ENCODE measurements around the gene IL1RAPL2.
A peak's percentile ranks its signal among the peaks of the same experiment; 100 is the strongest.

The IL1RAPL2 gene

DNA sequence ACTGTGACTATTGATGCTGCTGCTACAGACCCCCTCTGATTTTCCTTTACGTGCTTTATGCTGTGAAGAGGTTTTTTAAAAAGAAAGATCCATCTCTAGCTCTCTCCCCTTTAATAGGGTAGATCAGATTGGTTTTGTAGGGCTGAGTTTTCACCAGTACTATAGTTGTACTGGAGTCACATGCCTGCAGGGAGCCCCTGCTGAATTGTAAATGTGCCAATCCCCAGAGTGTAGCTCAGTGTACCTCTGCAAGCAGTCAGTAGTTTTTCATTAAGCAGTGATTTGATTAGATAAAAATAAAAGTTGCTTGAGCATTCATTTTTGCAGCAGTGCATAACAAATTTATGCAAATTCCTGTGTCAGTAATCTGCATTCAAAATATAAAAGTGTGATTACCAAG, 179.2 kb downstream of the IL1RAPL2 start:
- Mint-ChIP-seq H3K36me3 (ENCODE audit: low read depth) (no peaks in the 10 kb centered on the region), H3K4me1 (peaks cover 11% of the 10 kb centered on the region), H3K27ac (peak overlapping the region in 1 of 3 experiments; percentile 72), H3K4me3 (no peak overlapping the region), H3K9me3 (no peaks in the 10 kb centered on the region), H3K27me3 (ENCODE audit: low read depth) (no peaks in the 10 kb centered on the region)
- TF ChIP-seq, protein P1, sequence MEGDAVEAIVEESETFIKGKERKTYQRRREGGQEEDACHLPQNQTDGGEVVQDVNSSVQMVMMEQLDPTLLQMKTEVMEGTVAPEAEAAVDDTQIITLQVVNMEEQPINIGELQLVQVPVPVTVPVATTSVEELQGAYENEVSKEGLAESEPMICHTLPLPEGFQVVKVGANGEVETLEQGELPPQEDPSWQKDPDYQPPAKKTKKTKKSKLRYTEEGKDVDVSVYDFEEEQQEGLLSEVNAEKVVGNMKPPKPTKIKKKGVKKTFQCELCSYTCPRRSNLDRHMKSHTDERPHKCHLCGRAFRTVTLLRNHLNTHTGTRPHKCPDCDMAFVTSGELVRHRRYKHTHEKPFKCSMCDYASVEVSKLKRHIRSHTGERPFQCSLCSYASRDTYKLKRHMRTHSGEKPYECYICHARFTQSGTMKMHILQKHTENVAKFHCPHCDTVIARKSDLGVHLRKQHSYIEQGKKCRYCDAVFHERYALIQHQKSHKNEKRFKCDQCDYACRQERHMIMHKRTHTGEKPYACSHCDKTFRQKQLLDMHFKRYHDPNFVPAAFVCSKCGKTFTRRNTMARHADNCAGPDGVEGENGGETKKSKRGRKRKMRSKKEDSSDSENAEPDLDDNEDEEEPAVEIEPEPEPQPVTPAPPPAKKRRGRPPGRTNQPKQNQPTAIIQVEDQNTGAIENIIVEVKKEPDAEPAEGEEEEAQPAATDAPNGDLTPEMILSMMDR (IDR thresholded peaks at IDR 0.05; ENCODE audit: unreplicated experiment in 3 of 3) = no peak

DNA sequence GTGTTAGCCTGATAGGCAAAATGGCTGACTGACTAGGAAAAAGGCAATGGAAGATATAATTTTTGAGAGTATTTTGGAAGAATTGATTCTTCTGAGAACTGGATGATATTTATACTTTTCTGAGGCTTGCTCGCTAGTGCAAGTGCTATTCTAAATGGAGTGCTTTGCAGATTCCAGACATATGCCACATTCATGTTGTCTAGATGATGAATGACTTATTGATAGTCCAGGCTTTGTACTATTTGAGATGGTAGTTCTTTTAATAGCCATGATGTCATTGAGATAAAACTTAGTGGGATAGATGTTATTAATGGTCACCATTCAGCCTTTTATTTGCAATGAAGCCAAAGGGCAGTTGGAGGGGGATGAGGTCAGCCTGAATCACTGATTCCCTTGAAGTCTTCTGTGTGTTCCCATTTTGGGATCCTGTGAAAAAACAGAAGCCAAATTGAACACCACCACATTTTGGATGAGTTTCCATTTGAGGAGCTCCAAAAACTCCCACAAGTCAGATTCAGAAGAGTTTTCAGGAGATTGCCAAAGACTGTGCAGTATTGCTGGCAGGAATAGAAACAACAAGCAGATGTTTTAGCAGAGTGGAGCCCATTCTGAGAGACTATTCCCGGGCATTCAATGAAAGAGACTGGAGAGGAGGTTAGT, 184.1 kb downstream of the IL1RAPL2 start:
- no peaks in the 10 kb centered on the region for H3K36me3 Mint-ChIP-seq (ENCODE audit: low read depth)
- peaks cover 9% of the 10 kb centered on the region for H3K4me1 Mint-ChIP-seq
- H3K27ac Mint-ChIP-seq = no peak overlapping the region
- no peaks in the 10 kb centered on the region for H3K9me3 Mint-ChIP-seq
- TF ChIP-seq, protein P1 (IDR thresholded peaks at IDR 0.05; ENCODE audit: unreplicated experiment in 3 of 3) = no peak
- H3K27me3 Mint-ChIP-seq (ENCODE audit: low read depth) = no peaks in the 10 kb centered on the region
- H3K4me3 Mint-ChIP-seq = no peak overlapping the region

DNA sequence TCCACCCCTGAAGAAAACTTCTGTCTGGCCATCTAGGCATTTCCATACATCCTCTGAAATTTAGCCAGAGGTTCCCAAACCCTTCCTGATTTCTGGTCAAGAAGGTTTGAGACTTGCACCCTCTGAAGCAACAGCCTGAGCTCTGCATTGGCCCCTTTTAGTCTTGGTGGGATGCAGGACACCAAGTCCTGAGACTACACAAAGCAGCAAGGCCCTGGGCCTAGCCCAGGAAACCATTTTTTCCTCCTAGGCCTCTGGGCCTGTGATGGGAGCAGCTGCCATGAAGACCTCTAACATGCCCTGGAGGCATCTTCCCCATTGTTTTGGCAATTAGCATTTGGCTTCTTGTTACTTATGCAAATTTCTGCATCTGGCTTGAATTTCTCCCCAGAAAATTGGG, 196.6 kb downstream of the IL1RAPL2 start:
- Mint-ChIP-seq H3K27me3 (ENCODE audit: low read depth) (no peaks in the 10 kb centered on the region), H3K4me3 (no peak overlapping the region), H3K9me3 (peaks cover 36% of the 10 kb centered on the region), H3K4me1 (no peaks in the 10 kb centered on the region), H3K27ac (no peak overlapping the region), H3K36me3 (ENCODE audit: low read depth) (peaks cover 11% of the 10 kb centered on the region)
- TF ChIP-seq, protein P1 (IDR thresholded peaks at IDR 0.05; ENCODE audit: unreplicated experiment in 3 of 3) = no peak

DNA sequence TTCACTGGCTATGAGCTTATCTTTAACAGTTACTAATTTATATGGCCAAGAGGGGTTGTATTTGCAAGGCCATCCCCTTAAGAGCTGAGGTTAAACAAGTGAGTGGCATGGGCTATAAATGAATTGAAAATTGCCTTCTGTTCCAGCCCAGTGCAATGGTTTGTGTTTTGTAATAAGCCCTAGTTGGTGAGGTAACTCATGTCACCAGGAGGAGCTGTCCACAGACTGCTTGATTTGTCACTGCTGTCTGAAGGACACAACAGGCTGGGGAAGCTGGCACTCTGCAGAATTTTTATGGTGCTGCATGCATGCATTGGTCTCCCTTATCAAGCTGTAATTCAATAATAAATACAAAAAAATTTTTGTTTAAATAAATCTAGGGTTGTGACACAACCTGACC, 223.8 kb downstream of the IL1RAPL2 start:
- Mint-ChIP-seq H3K4me3 (no peak overlapping the region), H3K9me3 (no peaks in the 10 kb centered on the region), H3K36me3 (ENCODE audit: low read depth) (no peaks in the 10 kb centered on the region), H3K27ac (no peak overlapping the region), H3K4me1 (no peaks in the 10 kb centered on the region), H3K27me3 (ENCODE audit: low read depth) (no peaks in the 10 kb centered on the region)
- TF ChIP-seq, protein P1 (IDR thresholded peaks at IDR 0.05; ENCODE audit: unreplicated experiment in 3 of 3) = no peak

DNA sequence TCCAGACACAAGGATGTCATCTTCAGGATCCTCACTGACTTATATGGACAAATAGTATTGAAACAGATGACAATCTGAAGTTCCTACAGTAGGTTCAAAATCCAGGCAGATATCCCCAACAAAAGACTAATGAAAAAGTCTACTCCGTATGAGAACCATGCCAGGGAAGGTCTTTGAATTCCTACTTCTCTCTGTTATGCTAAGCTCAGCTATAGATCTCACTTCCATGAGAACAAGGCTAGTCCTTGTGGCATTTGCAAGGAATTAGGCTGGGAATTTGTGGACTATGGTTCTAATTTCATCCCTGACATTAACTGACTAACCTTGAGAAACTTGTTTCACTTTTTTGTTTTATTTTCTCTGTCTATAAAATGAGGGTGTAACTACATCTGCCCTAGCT, 229.8 kb downstream of the IL1RAPL2 start:
- H3K9me3 Mint-ChIP-seq = no peaks in the 10 kb centered on the region
- no peaks in the 10 kb centered on the region for H3K27me3 Mint-ChIP-seq (ENCODE audit: low read depth)
- H3K27ac Mint-ChIP-seq = no peak overlapping the region
- TF ChIP-seq, protein P1 (IDR thresholded peaks at IDR 0.05; ENCODE audit: unreplicated experiment in 3 of 3) = no peak
- no peak overlapping the region for H3K4me3 Mint-ChIP-seq
- H3K36me3 Mint-ChIP-seq (ENCODE audit: low read depth) = no peaks in the 10 kb centered on the region
- no peaks in the 10 kb centered on the region for H3K4me1 Mint-ChIP-seq

DNA sequence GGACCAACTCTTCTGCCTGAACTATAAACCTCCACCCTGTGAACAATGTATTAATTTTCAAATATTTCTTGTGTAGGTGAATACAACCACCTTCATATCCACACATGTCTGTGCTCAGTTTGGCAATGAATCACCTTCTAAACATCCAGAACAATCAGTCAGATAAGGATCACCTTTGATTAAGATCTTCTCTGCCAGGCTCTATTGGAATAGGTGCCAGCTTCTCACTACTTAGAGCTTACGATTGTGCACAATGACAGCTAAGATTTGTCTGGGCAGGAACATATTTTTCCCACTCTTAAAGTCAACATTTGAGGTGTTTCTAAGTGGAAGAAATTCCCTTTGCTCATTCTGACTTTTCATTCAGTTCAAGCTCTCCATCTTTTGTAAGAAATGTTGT, 237.2 kb downstream of the IL1RAPL2 start:
- H3K27ac Mint-ChIP-seq = no peak overlapping the region
- TF ChIP-seq, protein P1 (IDR thresholded peaks at IDR 0.05; ENCODE audit: unreplicated experiment in 3 of 3) = no peak
- H3K4me1 Mint-ChIP-seq = no peaks in the 10 kb centered on the region
- H3K36me3 Mint-ChIP-seq (ENCODE audit: low read depth) = no peaks in the 10 kb centered on the region
- H3K9me3 Mint-ChIP-seq = peaks cover 2% of the 10 kb centered on the region
- H3K27me3 Mint-ChIP-seq (ENCODE audit: low read depth) = no peaks in the 10 kb centered on the region
- no peak overlapping the region for H3K4me3 Mint-ChIP-seq

All from nephron (organoid).